ENCODE results near the gene HDAC7.

The HDAC7 gene

DNA sequence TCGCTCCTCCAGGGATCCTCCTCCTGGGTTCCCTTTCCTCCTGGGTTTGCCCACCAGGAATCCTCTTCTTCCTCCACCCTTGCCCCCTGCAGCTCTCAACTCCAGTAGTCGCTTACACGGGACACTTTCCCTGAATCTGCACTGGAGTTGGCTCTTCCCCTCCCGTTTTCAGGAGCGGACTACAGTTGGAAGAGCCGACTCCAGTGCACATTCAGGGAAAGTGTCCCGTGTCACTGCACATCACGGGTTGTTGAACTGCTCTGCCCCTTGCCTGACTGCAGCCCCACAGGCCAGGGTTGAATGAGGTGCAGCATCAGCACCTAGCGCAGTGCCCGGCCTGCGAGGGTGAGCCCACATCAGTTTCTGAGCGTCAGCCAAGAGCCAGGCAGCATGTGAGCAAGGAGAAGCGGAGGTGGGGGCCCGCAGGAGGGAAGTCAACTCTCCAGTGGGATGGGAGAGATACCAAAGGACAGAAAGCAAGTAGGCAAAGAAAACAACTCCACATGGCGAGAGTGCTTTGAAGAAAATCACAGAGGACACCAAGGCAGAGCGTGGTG, 74.1 kb downstream of the HDAC7 start:
- peak; percentile 17 for DNase-seq (ENCODE audit: extremely low spot score)
- CTCF ChIA-PET, result interaction anchor here (1.7 to 46.2 kb wide), 6 partner anchors 11 to 204 kb away, joined by 5 to 1524 read pairs (median 228); partner anchors contain the start of genes ENDOU, RAPGEF3 and SLC48A1
- POLR2A ChIA-PET, result no interaction called here
- TF ChIP-seq, protein P1, sequence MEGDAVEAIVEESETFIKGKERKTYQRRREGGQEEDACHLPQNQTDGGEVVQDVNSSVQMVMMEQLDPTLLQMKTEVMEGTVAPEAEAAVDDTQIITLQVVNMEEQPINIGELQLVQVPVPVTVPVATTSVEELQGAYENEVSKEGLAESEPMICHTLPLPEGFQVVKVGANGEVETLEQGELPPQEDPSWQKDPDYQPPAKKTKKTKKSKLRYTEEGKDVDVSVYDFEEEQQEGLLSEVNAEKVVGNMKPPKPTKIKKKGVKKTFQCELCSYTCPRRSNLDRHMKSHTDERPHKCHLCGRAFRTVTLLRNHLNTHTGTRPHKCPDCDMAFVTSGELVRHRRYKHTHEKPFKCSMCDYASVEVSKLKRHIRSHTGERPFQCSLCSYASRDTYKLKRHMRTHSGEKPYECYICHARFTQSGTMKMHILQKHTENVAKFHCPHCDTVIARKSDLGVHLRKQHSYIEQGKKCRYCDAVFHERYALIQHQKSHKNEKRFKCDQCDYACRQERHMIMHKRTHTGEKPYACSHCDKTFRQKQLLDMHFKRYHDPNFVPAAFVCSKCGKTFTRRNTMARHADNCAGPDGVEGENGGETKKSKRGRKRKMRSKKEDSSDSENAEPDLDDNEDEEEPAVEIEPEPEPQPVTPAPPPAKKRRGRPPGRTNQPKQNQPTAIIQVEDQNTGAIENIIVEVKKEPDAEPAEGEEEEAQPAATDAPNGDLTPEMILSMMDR (IDR thresholded peaks at IDR 0.05; ENCODE audit: control extremely low read depth, extremely low read depth, low read depth, missing control alignments), result no peak

DNA sequence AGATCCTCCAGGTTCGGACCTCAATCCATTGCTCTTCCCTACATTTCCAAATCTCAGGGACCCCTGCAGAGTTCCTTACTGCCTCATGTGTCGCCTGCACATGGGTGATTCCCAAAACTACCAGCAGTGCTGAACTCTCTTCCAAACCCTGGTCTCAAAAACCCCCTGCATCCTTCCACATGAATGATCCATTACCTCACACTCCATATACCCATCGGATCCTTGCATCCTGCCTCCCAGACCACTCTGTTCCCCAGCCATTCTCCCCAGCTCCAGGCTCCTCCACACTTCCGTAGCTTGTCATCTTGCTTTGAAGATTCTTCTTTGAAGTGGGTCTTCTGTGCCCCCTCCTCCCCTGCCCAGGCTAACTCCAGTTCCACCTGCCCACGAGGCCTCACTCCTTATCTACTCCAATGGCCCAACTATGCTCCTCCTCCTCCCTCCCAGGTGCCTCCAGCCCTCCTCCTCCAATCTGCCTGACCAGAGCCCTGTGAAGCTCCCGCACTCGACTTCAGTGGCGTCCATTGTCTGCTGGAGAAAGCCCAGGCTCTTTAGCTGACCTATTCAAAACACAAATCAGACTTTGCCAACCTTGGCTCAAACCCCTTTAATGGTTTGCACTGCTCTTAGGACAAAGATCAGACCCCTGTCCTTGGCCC, 74.8 kb downstream of the HDAC7 start:
- no peak for DNase-seq (ENCODE audit: extremely low spot score)
- TF ChIP-seq, protein P1 (IDR thresholded peaks at IDR 0.05; ENCODE audit: control extremely low read depth, extremely low read depth, low read depth, missing control alignments), result no peak
- ChIA-PET CTCF (interaction anchor here (1.2 to 46.2 kb wide), 9 partner anchors 12 to 205 kb away, joined by 3 to 1524 read pairs (median 117); partner anchors contain the start of genes ENDOU, RAPGEF3 and SLC48A1), POLR2A (no interaction called here)

DNA sequence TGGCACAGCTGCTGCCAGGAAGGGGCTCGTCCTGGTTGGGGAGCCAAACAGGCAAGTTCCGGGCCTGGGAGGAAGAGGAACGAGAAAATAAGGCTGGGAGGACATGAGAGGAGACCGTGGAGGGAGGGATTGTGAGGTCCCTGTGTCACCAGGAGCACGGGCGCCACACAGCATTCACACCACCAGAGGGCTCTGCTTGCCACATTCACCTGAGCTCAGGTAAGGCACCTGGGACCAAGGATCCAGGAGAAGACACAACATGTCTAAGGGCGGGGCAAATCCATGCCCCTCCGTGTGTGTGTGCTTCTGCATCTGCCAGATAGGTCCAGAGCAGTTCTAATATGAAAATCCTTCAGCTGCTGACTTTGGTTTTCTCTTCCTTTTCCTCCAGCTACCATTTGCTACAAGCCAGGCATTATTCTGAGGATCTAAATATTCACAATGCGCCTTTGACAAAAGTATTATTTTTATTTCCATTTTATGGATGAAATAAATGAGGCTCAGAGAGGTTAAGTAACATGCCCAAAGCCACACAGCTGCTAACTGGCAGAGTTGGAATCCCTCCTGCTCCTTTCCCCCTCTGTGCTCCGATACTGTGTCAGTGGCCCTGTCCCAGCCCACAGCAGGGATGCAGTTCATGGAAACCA, 75.6 kb downstream of the HDAC7 start:
- DNase-seq (ENCODE audit: extremely low spot score), result peak; percentile 63
- ChIA-PET CTCF (interaction anchor here (1.2 to 46.2 kb wide), 11 partner anchors 13 to 205 kb away, joined by 3 to 1524 read pairs (median 14); partner anchors contain the start of genes ENDOU, RAPGEF3 and SLC48A1), POLR2A (no interaction called here)
- TF ChIP-seq, protein P1 (IDR thresholded peaks at IDR 0.05; ENCODE audit: control extremely low read depth, extremely low read depth, low read depth, missing control alignments), result peak; percentile 67

DNA sequence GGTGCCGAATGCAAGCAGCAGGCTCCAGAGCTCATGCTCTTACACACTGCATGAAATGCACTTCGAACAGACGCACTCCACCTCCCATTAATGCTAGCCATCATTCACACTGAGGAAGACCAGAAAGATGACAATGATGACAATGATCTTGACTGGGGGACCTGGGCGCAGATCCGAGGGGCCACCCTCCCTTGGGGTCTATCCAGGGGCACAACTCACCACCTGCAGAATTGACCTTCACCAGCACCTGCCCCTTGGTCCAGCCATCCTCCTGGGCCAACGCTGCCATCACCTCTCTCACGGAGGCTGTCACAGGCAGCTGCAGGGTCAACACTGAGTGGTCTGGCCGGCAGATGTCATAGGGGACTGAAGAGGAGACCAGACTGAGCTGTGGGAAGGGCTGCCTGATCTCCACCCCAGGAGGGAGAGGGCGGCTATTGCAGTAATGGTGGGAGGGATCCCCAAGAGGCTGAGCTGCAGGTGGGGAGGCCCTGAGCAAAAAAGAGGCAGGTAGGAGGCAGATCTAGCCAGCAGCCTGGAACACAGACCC, 76.3 kb downstream of the HDAC7 start:
- DNase-seq (ENCODE audit: extremely low spot score), result no peak
- TF ChIP-seq, protein P1 (IDR thresholded peaks at IDR 0.05; ENCODE audit: control extremely low read depth, extremely low read depth, low read depth, missing control alignments), result no peak
- CTCF ChIA-PET, result interaction anchor here (1.0 to 46.2 kb wide), 22 partner anchors 14 to 206 kb away, joined by 3 to 1524 read pairs (median 11); partner anchors contain the start of genes ENDOU, HDAC7, RAPGEF3 and SLC48A1
- POLR2A ChIA-PET, result no interaction called here

DNA sequence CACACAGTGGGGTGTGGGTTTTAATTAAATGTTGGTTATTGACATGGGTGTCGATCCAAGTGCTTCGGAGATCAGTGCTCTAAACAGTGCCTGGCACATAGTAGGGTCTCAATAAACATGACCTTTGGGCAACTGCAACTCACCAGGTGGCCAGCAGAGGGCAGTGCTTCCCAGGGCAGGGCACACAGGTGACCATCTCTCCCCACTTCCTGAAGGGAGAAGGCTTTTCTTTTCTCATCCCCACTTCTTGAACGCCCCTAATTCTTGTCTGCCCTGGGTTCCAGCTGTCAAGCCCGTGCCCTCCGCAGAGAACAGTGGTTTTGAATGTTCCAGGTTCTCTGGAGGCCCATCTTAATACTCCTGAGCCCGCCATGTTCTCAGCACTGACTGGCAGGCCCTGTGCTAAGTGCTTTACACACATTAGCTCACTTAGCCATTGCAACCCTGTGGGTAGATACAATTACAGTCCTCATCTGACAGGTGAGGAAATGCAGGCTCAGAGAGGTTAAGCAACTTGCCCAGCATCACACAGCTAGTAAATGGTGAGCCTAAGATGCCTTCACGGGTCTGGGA, 77.4 kb downstream of the HDAC7 start:
- TF ChIP-seq, protein P1 (IDR thresholded peaks at IDR 0.05; ENCODE audit: control extremely low read depth, extremely low read depth, low read depth, missing control alignments), result peak; percentile 92
- peak; percentile 64 for DNase-seq (ENCODE audit: extremely low spot score)
- CTCF ChIA-PET, result interaction anchor here (0.7 to 46.2 kb wide), 32 partner anchors 15 to 226 kb away, joined by 3 to 1524 read pairs (median 6); partner anchors contain the start of genes ENDOU, HDAC7, RAPGEF3 and RPAP3
- POLR2A ChIA-PET, result interaction anchor here (0.6 kb wide), 1 partner anchor 13 kb away, joined by 4 read pairs; no protein-coding TSS in a partner anchor

Data from GM10248 (cell line).